Measurements from ENCODE around the gene TSPAN18. TPM values are rescaled to one million over a fixed set of nuclear protein-coding genes. Genes with fewer than 3 reads are reported as not detected.

Gene TSPAN18
- total RNA-seq, 4 donors from 2014 or later: 27.7 to 70.1 (median 50.2) TPM

- Histone ChIP-seq H3K4me3 (no peak overlapping the region), H3K27me3 (no peaks in the 10 kb centered on the region), H3K27ac (replicated peaks in 1 of 4) (no peak overlapping the region), H3K4me1 (no peaks in the 10 kb centered on the region), H3K36me3 (no peaks in the 10 kb centered on the region), H3K9me3 (peaks cover 0 to 12% (median 6%) of the 10 kb centered on the region in 4 donors)
- TF ChIP-seq EP300 (IDR thresholded peaks at IDR 0.05) (no peak), CTCF (IDR thresholded peaks at IDR 0.05) (no peak), POLR2AphosphoS5 (IDR thresholded peaks at IDR 0.05) (no peak), POLR2A (IDR thresholded peaks at IDR 0.05; ENCODE audit: low read depth) (no peak)
- WGBS: 88% methylated on average over 6 of the region's 6 CpGs
- intact Hi-C loops (cut with DNase I): no loop called here
- DNase-seq (ENCODE audit: extremely low spot score): no peak
Observed at GRCh38 chr11:44708523-44709280, 18.1 kb upstream of the TSPAN18 start.

GRCh38 chr11:44709281-44709562 is 17.5 kb upstream of the TSPAN18 start:
- TF ChIP-seq POLR2AphosphoS5 (IDR thresholded peaks at IDR 0.05) (no peak), CTCF (IDR thresholded peaks at IDR 0.05) (no peak)
- Histone ChIP-seq H3K27ac (replicated peaks in 1 of 4) (no peak overlapping the region), H3K27me3 (no peaks in the 10 kb centered on the region), H3K4me3 (no peak overlapping the region), H3K4me1 (no peaks in the 10 kb centered on the region), H3K9me3 (peaks cover 0 to 7% (median 3%) of the 10 kb centered on the region in 4 donors), H3K36me3 (no peaks in the 10 kb centered on the region)
- intact Hi-C loops (cut with DNase I): no loop called here
- WGBS: 90% methylated on average over 3 of the region's 3 CpGs
- no peak for DNase-seq (ENCODE audit: extremely low spot score)

GRCh38 chr11:44709966-44710365 is 16.8 kb upstream of the TSPAN18 start:
- no peak for DNase-seq (ENCODE audit: extremely low spot score)
- Histone ChIP-seq H3K4me1 (no peaks in the 10 kb centered on the region), H3K4me3 (no peak overlapping the region), H3K9me3 (peaks cover 0 to 7% (median 3%) of the 10 kb centered on the region in 4 donors), H3K36me3 (no peaks in the 10 kb centered on the region), H3K27me3 (no peaks in the 10 kb centered on the region), H3K27ac (replicated peaks in 1 of 4) (no peak overlapping the region)
- WGBS: 70% methylated on average over 3 of the region's 3 CpGs
- intact Hi-C loops (cut with DNase I): no loop called here
- TF ChIP-seq POLR2AphosphoS5 (IDR thresholded peaks at IDR 0.05): no peak
- TF ChIP-seq CTCF (IDR thresholded peaks at IDR 0.05): no peak
- no peak for TF ChIP-seq POLR2A (IDR thresholded peaks at IDR 0.05; ENCODE audit: low read depth)
- TF ChIP-seq EP300 (IDR thresholded peaks at IDR 0.05): no peak

DNA sequence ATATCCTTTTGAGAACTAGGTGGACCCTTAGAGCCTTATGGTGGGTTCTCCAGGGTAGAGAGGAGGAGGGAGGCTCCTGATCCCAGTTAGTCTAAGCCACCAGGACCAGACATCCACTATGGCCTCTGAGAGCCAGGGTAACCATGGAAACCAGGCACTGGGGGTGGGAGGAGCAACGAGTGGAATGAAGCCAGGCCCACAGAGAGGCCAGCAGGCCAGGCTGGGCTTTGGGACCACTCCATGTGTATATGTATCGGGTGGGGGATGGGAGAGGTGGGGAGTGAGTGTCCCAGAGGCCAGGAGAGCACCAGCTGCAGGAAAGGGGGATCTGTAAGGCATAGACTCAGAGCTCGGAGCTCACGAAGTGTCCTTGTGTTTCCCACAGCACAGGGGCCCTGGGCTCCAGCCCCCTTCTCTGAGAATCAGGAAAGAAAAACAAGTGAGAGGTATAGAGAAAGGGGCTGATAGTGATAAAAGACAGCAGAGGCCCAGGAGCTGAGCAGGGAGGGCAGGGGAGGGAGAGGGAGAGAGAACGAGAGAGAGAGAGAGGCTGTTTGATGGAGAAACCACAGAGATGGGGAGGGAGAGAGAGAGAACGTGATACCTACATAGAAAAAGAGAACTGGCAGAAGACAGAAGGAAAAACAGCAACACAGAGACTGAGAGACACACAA is 15.5 kb upstream of the TSPAN18 start:
- Histone ChIP-seq H3K4me1 (no peaks in the 10 kb centered on the region), H3K9me3 (peaks cover 0 to 7% (median 3%) of the 10 kb centered on the region in 4 donors), H3K27me3 (no peaks in the 10 kb centered on the region), H3K27ac (replicated peaks in 1 of 4) (no peak overlapping the region), H3K4me3 (no peak overlapping the region), H3K36me3 (no peaks in the 10 kb centered on the region)
- DNase-seq (ENCODE audit: extremely low spot score): no peak
- intact Hi-C loops (cut with DNase I): no loop called here
- WGBS: 69% methylated on average over 6 of the region's 6 CpGs
- TF ChIP-seq EP300 (IDR thresholded peaks at IDR 0.05) (no peak), POLR2AphosphoS5 (IDR thresholded peaks at IDR 0.05) (no peak), CTCF (IDR thresholded peaks at IDR 0.05) (no peak), POLR2A (IDR thresholded peaks at IDR 0.05; ENCODE audit: low read depth) (no peak)
